MM.1S (cell line): ENCODE results near the gene PKP4.

ENCODE experiments used
- CTCF ChIP-seq: fragments of 300-600 bp; sonication (generic); IDR thresholded peaks from 2 replicates; pipeline ENCODE4 v1.5.1; 2016; ENCODE audit warnings: antibody characterized with exemption, low read length, mixed read lengths
- EZH2 ChIP-seq: fragments of 300-600 bp; sonication (generic); optimal IDR thresholded peaks from 2 replicates; pipeline ENCODE3; 2017; ENCODE audit warnings: low read depth, mild to moderate bottlenecking, antibody characterized with exemption, low read length, mixed read lengths
- EZH2phosphoT487 ChIP-seq: fragments of 300-600 bp; sonication (generic); IDR thresholded peaks from 2 replicates; pipeline ENCODE4 v1.6.1; 2018; ENCODE audit warnings: antibody characterized with exemption, low read length

- TF ChIP-seq EZH2 (no peak), CTCF (no peak), EZH2phosphoT487 (no peak)
Observed at GRCh38 chr2:158718851-158719250, 262.1 kb downstream of the PKP4 start.
